MM.1S (cell line): ENCODE data around the gene TANC1.

Experiments
- DNase-seq: peaks from one replicate; pipeline ENCODE4 v3.0.0-alpha.2; 2015
- H2AFZ ChIP-seq: fragments of 300-600 bp; sonication (generic); 2 replicates; pipeline ENCODE4 v1.6.0; 2016; ENCODE audit warnings: antibody characterized with exemption, low read length
- H3F3A ChIP-seq: fragments of 300-600 bp; sonication (generic); 2 replicates; pipeline ENCODE4 v1.6.1; 2016; ENCODE audit warnings: mild to moderate bottlenecking, antibody characterized with exemption, low read length, moderate library complexity, mixed read lengths; ENCODE audit not compliant: insufficient read depth
- H3K27ac ChIP-seq: fragments of 300-600 bp; sonication (generic); 2 replicates; pipeline ENCODE4 v1.5.1; 2016; ENCODE audit warnings: mild to moderate bottlenecking, low read length
- H3K27me3 ChIP-seq: fragments of 300-600 bp; sonication (generic); replicated peaks from 2 replicates; pipeline ENCODE4 v1.6.0; 2016; ENCODE audit warnings: low read length; ENCODE audit not compliant: insufficient read depth
- H3K36me3 ChIP-seq: fragments of 300-600 bp; sonication (generic); replicated peaks from 2 replicates; pipeline ENCODE4 v1.6.1; 2016; ENCODE audit warnings: mild to moderate bottlenecking, low read length, mixed read lengths; ENCODE audit not compliant: insufficient read depth
- H3K4me1 ChIP-seq: fragments of 300-600 bp; sonication (generic); 2 replicates; pipeline ENCODE4 v1.6.1; 2016; ENCODE audit warnings: low read length, mixed read lengths
- H3K4me2 ChIP-seq: fragments of 300-600 bp; sonication (generic); 2 replicates; pipeline ENCODE4 v1.6.0; 2016; ENCODE audit warnings: low read depth, low read length
- H3K4me3 ChIP-seq: fragments of 300-600 bp; sonication (generic); 2 replicates; pipeline ENCODE4 v1.5.1; 2016; ENCODE audit warnings: low read length, mixed read lengths
- H3K79me2 ChIP-seq: fragments of 300-600 bp; sonication (generic); 2 replicates; pipeline ENCODE4 v1.6.1; 2016; ENCODE audit warnings: mixed run types, low read length, mixed read lengths
- H3K9ac ChIP-seq: fragments of 300-600 bp; sonication (generic); 2 replicates; pipeline ENCODE4 v1.6.1; 2016; ENCODE audit warnings: low read length, mixed read lengths
- H3K9me2 ChIP-seq: fragments of 300-600 bp; sonication (generic); replicated peaks from 2 replicates; pipeline ENCODE4 v1.6.1; 2016; ENCODE audit warnings: mild to moderate bottlenecking, low read length, mixed read lengths; ENCODE audit not compliant: insufficient read depth
- H3K9me3 ChIP-seq: fragments of 300-600 bp; sonication (generic); replicated peaks from 2 replicates; pipeline ENCODE4 v1.6.1; 2016; ENCODE audit warnings: mild to moderate bottlenecking, low read length, mixed read lengths; ENCODE audit not compliant: insufficient read depth
- H4K20me1 ChIP-seq: fragments of 300-600 bp; sonication (generic); 2 replicates; pipeline ENCODE4 v1.6.1; 2016; ENCODE audit warnings: mild to moderate bottlenecking, low read length, moderate library complexity, mixed read lengths; ENCODE audit not compliant: insufficient read depth
- EZH2 ChIP-seq: fragments of 300-600 bp; sonication (generic); optimal IDR thresholded peaks from 2 replicates; pipeline ENCODE3; 2017; ENCODE audit warnings: low read depth, mild to moderate bottlenecking, antibody characterized with exemption, low read length, mixed read lengths
- EZH2phosphoT487 ChIP-seq: fragments of 300-600 bp; sonication (generic); IDR thresholded peaks from 2 replicates; pipeline ENCODE4 v1.6.1; 2018; ENCODE audit warnings: antibody characterized with exemption, low read length
- TF ChIP-seq, protein P1 (sequence below): fragments of 300-600 bp; sonication (generic); IDR thresholded peaks from 2 replicates; pipeline ENCODE4 v1.5.1; 2016; ENCODE audit warnings: antibody characterized with exemption, low read length, mixed read lengths

TANC1 gene

DNA sequence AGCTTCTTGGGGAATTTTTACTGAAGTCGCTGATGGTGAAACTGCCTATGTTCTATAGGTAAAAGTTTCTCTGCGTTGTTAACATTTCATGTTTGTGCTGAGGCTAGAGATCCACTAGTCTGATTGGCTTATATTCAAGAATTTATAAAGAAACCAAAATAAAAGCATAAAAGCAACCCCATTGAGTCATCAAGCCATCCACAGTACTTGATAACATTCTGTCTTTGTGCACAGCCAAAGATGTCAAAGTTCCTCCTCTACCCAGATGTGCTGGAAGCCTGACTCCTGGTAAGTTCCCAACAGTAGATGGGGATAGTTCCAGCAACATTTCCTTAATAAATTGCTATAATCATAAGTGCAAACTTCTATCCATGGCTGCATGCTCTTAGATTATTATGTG is 107.8 kb downstream of the TANC1 start:
- H3K9me3 ChIP-seq = no peaks in the 10 kb centered on the region
- no peaks in the 10 kb centered on the region for H3K27me3 ChIP-seq
- TF ChIP-seq, protein P1, sequence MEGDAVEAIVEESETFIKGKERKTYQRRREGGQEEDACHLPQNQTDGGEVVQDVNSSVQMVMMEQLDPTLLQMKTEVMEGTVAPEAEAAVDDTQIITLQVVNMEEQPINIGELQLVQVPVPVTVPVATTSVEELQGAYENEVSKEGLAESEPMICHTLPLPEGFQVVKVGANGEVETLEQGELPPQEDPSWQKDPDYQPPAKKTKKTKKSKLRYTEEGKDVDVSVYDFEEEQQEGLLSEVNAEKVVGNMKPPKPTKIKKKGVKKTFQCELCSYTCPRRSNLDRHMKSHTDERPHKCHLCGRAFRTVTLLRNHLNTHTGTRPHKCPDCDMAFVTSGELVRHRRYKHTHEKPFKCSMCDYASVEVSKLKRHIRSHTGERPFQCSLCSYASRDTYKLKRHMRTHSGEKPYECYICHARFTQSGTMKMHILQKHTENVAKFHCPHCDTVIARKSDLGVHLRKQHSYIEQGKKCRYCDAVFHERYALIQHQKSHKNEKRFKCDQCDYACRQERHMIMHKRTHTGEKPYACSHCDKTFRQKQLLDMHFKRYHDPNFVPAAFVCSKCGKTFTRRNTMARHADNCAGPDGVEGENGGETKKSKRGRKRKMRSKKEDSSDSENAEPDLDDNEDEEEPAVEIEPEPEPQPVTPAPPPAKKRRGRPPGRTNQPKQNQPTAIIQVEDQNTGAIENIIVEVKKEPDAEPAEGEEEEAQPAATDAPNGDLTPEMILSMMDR = no peak
- TF ChIP-seq EZH2 (no peak), EZH2phosphoT487 (no peak)
- H3K9me2 ChIP-seq = no peaks in the 10 kb centered on the region
- DNase-seq = no peak
- no peaks in the 10 kb centered on the region for H3K4me1 ChIP-seq
- H4K20me1 ChIP-seq = no peaks in the 10 kb centered on the region
- H3K4me2 ChIP-seq = no peak overlapping the region
- H3K9ac ChIP-seq = no peak overlapping the region
- no peak overlapping the region for H3K4me3 ChIP-seq
- H3K36me3 ChIP-seq = no peaks in the 10 kb centered on the region
- no peak overlapping the region for H3K27ac ChIP-seq
- H2AFZ ChIP-seq = no peak overlapping the region
- H3K79me2 ChIP-seq = no peaks in the 10 kb centered on the region
- H3F3A ChIP-seq = no peaks in the 10 kb centered on the region

DNA sequence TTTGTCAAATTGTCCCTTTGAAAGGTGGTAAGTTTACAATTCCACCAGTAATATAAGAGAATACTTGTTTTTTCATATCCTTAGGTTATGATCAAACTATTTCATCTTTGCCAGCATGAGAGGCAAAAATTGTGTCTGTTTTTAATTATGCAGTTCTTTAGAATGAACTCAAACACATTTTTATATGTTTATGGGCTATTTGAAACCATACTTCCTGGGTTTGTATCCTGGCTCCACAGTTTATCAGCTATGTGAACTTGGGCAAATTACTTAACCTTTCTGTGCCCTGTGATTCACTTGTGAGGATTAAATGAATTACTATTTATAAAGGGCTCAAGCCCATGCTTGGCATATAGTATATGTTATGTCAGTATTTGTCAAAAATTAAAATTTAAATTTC is 109.4 kb downstream of the TANC1 start:
- H3K79me2 ChIP-seq = no peaks in the 10 kb centered on the region
- no peak overlapping the region for H3K4me3 ChIP-seq
- no peak overlapping the region for H2AFZ ChIP-seq
- no peaks in the 10 kb centered on the region for H3F3A ChIP-seq
- H3K9me3 ChIP-seq = no peaks in the 10 kb centered on the region
- H3K4me2 ChIP-seq = no peak overlapping the region
- H4K20me1 ChIP-seq = no peaks in the 10 kb centered on the region
- H3K27me3 ChIP-seq = no peaks in the 10 kb centered on the region
- TF ChIP-seq EZH2phosphoT487 = no peak
- TF ChIP-seq, protein P1 = no peak
- no peak for TF ChIP-seq EZH2
- H3K4me1 ChIP-seq = no peaks in the 10 kb centered on the region
- no peak for DNase-seq
- H3K27ac ChIP-seq = no peak overlapping the region
- H3K36me3 ChIP-seq = no peaks in the 10 kb centered on the region
- no peak overlapping the region for H3K9ac ChIP-seq
- H3K9me2 ChIP-seq = no peaks in the 10 kb centered on the region

DNA sequence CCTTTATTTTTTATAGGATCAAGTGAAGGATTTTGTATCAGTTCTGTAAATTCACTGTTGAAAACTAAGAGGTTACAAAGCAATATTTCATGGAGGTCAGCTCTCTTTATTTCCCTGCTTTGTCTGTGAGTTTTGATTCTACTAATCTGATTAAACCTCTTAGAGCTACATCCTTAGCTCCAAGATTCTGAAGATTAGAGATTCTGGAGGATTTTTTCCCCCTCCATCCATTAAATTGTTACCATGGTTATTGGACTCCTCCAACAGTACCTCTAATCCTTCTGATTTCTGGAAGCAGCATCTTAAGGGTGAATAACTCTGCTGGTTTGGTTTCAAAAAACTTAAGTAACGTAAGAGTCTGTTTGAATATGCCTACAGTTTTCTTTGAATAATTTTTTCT is 110.0 kb downstream of the TANC1 start:
- no peak overlapping the region for H3K4me3 ChIP-seq
- H3K4me1 ChIP-seq = no peaks in the 10 kb centered on the region
- no peaks in the 10 kb centered on the region for H3F3A ChIP-seq
- no peak overlapping the region for H3K9ac ChIP-seq
- no peak for DNase-seq
- no peaks in the 10 kb centered on the region for H3K9me2 ChIP-seq
- H3K27ac ChIP-seq = no peak overlapping the region
- H4K20me1 ChIP-seq = no peaks in the 10 kb centered on the region
- TF ChIP-seq, protein P1 = no peak
- TF ChIP-seq EZH2phosphoT487 (no peak), EZH2 (no peak)
- H2AFZ ChIP-seq = no peak overlapping the region
- H3K9me3 ChIP-seq = no peaks in the 10 kb centered on the region
- H3K79me2 ChIP-seq = no peaks in the 10 kb centered on the region
- H3K4me2 ChIP-seq = no peak overlapping the region
- no peaks in the 10 kb centered on the region for H3K27me3 ChIP-seq
- no peaks in the 10 kb centered on the region for H3K36me3 ChIP-seq

DNA sequence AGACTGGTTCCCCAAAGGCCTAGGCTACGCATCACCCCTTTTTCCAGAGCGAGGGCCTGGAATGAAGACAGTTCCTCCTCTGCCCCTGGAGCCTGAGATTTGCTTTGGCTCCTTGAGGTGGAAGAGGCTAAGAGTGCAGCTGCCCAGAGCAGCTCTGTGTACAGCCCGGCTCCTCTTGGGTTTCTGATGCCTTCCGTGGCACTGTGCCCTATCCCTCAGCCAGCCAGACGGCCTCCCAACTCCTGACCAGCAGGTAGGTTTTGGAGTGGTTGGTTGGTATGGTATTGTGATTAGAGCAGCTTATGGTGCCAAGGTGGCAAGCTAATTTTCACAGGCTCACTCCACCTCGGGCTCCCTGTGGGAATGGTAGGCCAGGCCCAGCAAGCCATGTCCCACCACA is 112.2 kb downstream of the TANC1 start:
- Histone ChIP-seq H2AFZ (no peak overlapping the region), H3K27me3 (no peaks in the 10 kb centered on the region), H3K4me2 (no peak overlapping the region), H3K9me2 (no peaks in the 10 kb centered on the region), H3K9me3 (no peaks in the 10 kb centered on the region), H3K9ac (no peak overlapping the region), H3F3A (no peaks in the 10 kb centered on the region), H3K27ac (no peak overlapping the region), H3K79me2 (no peaks in the 10 kb centered on the region), H3K4me1 (no peaks in the 10 kb centered on the region), H3K4me3 (no peak overlapping the region), H4K20me1 (no peaks in the 10 kb centered on the region), H3K36me3 (no peaks in the 10 kb centered on the region)
- DNase-seq = no peak
- TF ChIP-seq EZH2 (no peak), EZH2phosphoT487 (no peak)
- TF ChIP-seq, protein P1 = no peak
